Medulla oblongata (tissue), 1 donor: ENCODE data around the gene KIF6.
"Not testable (repeated sequence)": the region's sequence is repeated elsewhere in the genome, so short reads cannot be mapped to it uniquely, and the experiment has no call there.

Experiments used
- DNase-seq: peaks from one replicate; pipeline ENCODE4 v3.0.0-alpha.2; 2015; ENCODE audit errors: extremely low spot score

KIF6 gene

DNA sequence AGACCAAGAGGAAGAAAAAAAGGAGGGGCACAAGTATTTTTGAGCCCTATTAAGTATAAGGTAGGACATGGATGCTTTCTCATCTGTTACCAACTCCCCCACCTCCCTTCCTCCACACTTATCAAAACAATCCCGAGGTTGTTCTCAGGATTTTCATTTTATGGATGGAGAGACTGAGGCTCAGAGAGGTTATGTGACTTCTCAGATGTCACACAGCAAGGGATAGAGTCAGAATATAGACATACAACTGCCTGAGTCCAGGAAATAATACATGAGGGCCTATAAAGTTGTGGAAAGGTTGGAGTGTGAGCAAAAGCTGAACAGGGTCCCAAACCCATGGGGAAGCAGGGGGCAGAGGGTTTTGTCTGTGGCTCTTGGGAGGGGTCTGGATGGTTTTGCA is 430.3 kb downstream of the KIF6 start:
- no peak for DNase-seq

GRCh38 chr6:39294133-39294532 is 431.1 kb downstream of the KIF6 start:
- DNase-seq: no peak

DNA sequence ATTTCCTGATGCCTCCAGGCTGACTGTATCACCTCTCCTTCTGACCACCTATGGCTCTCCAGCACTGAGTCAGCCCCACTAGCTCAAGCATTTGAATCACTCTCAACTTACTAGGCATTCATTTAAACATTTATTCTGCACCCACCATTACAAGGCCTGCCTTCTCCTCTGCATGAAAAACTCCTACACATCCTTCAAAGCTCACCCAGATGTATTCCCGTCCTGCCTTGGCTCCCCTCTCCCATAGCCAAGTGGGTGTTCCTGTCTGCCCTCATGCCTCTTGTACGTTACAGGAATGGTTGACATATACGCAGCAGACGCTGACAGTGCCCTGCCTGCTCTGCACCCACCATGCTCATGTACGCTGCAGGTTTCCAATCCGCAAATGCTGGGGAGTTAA is 432.6 kb downstream of the KIF6 start:
- DNase-seq: no peak

DNA sequence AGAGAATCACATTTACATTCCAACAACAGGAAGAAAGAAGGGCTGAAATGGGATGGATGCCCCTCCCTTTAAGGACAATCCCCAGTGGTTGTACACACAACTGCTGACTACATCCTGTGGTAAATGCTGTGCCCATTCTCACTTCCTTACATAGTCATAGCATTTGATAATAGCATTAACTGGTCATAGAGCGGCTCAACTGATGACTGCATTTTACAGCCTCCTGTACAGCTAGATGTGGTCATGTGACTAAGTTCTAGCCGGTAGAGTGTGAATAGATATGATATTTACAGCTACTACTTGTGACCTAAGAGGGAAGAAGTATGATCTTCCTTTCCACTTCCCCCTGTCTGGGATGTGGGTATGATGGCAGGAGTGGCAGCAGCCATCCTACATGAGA is 435.7 kb downstream of the KIF6 start:
- no peak for DNase-seq

GRCh38 chr6:39287601-39288000 is 437.6 kb downstream of the KIF6 start:
- DNase-seq: no peak

DNA sequence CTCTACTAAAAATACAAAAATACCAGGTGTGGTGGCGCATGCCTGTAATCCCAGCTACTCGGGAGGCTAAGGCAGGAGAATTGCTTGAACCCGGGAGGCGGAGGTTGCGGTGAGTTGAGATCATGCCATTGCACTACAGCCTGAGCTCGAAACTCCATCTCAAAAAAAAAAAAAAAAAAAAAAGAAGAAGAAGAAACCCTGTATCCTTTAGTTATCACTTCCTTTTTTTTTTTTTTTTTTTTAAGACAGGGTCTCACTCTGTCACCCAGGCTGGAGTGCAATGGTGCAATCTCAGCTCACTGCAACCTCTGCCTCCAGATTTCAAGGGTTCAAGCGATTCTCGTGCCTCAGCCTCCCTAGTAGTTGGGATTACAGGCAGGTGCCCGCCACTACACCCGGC is 438.6 kb downstream of the KIF6 start:
- not testable (repeated sequence) for DNase-seq

DNA sequence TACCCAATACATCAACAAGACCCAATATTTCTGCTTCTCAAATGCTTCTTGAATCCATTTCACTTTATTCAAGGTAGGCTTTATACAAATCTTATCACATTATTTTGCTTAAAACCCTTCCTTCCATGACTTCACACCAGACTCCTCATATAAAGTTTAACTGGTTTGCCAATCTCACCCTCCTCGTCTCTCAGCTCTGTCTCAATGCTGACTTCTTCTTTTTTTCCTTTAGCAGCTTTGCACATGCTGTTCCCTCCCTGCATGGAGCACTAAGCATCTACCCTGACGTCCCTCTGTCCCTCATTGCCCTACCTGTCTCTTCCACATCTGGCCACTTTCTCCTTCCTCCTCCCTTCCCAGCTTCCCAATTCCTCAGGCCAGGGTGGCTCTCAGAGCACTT is 442.4 kb downstream of the KIF6 start:
- DNase-seq: no peak

GRCh38 chr6:39281312-39281980 is 443.8 kb downstream of the KIF6 start:
- DNase-seq: no peak

DNA sequence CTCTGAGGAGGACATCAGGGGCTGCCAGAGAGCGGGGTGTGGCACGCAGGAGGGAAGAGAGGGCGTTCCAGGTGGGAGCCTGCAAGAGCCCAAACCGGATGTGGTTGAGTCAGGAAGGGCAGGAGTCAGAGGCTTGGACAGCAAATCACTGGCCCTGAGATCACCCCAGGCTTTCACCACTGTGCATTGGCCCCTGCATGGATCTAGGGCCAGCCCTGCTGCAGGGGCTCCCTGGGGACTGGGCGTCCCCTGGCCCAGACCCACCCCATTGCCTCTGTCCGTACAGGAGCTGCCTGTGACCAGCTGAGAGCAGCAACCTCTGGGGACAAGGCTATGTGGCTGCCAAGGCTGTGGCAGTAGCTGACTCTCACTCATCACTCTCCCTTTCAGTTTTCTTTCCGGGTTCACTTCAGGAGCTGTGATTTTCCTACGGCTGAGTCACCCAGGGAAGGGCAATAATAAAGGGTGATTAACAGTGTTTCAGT is 444.9 kb downstream of the KIF6 start:
- no peak for DNase-seq
